HEK293T (cell line): ENCODE results near the gene MTHFD2.

Experiments used
- BHLHE40 ChIP-seq: fragments of 450-650 bp; IDR thresholded peaks from 2 replicates; pipeline ENCODE4 v1.6.1; 2016; ENCODE audit warnings: mild to moderate bottlenecking, moderate library complexity, borderline replicate concordance
- CTBP1 ChIP-seq: fragments of 450-650 bp; IDR thresholded peaks from 2 replicates; pipeline ENCODE4 v1.6.1; 2016; ENCODE audit warnings: borderline replicate concordance
- ELF4 ChIP-seq: fragments of 450-650 bp; IDR thresholded peaks from 2 replicates; pipeline ENCODE4 v1.6.1; 2017; ENCODE audit warnings: antibody characterized with exemption
- FOXA1 ChIP-seq: fragments of 450-650 bp; IDR thresholded peaks from 2 replicates; pipeline ENCODE4 v1.6.1; 2016; ENCODE audit warnings: mild to moderate bottlenecking
- FOXK2 ChIP-seq: fragments of 450-650 bp; IDR thresholded peaks from 2 replicates; pipeline ENCODE4 v1.6.1; 2016; ENCODE audit warnings: mild to moderate bottlenecking
- FOXM1 ChIP-seq: fragments of 450-650 bp; IDR thresholded peaks from 2 replicates; pipeline ENCODE4 v1.6.1; 2017; ENCODE audit warnings: mild to moderate bottlenecking, borderline replicate concordance
- LEF1 ChIP-seq: fragments of 450-650 bp; IDR thresholded peaks from 2 replicates; pipeline ENCODE4 v1.6.1; 2017; ENCODE audit warnings: mild to moderate bottlenecking, borderline replicate concordance
- NFRKB ChIP-seq: fragments of 450-650 bp; IDR thresholded peaks from 2 replicates; pipeline ENCODE4 v1.6.1; 2016; ENCODE audit warnings: mild to moderate bottlenecking, moderate library complexity
- SP1 ChIP-seq: fragments of 450-650 bp; IDR thresholded peaks from 2 replicates; pipeline ENCODE4 v1.6.1; 2017
- SUZ12 ChIP-seq: fragments of 450-650 bp; IDR thresholded peaks from 2 replicates; pipeline ENCODE4 v1.6.1; 2016; ENCODE audit warnings: mild to moderate bottlenecking
- TARDBP ChIP-seq: fragments of 450-650 bp; IDR thresholded peaks from 2 replicates; pipeline ENCODE4 v1.6.1; 2016
- TF ChIP-seq, protein P1 (sequence below): fragments of 450-650 bp; IDR thresholded peaks from 2 replicates; pipeline ENCODE4 v1.6.1; 2016

DNA sequence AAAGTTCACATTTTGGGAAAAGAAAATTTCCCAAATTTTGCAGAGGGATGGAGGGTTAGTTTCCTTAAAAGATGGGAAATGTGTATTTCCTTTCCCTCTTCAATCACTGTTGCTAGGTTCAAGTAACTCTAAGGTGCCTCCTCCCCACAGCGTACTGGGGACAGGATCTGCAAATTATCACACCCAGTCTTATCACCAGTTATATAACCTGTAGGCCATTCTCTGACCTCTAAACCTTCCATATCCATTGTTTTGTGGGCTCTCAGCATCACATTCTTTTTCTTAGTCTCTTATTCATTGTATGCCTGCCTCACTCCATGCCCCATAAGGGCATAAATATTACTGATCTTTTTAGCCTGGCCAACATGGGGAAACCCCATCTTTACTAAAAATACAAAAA, 3.6 kb upstream of the MTHFD2 start:
- TF ChIP-seq FOXM1 (no peak), SP1 (no peak), FOXA1 (no peak), FOXK2 (no peak), ELF4 (no peak), SUZ12 (no peak), CTBP1 (no peak), BHLHE40 (no peak), NFRKB (no peak), LEF1 (no peak), TARDBP (no peak)
- TF ChIP-seq, protein P1, sequence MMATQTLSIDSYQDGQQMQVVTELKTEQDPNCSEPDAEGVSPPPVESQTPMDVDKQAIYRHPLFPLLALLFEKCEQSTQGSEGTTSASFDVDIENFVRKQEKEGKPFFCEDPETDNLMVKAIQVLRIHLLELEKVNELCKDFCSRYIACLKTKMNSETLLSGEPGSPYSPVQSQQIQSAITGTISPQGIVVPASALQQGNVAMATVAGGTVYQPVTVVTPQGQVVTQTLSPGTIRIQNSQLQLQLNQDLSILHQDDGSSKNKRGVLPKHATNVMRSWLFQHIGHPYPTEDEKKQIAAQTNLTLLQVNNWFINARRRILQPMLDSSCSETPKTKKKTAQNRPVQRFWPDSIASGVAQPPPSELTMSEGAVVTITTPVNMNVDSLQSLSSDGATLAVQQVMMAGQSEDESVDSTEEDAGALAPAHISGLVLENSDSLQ = no peak
